Spleen (tissue), 11 donors: ENCODE results near the gene LIMA1. TPM values are rescaled to one million over a fixed set of nuclear protein-coding genes. Genes with fewer than 3 reads are reported as not detected.

Experiments
- DNase-seq: peaks from one replicate; pipeline ENCODE4 v3.0.0-alpha.2; 2020
- H3K27ac ChIP-seq, 8 donors: fragments of 200-600 bp; sonication (generic) in 7 of 8; 1 replicate in 4 of 8; 2 replicates in 4 of 8; pipeline versions ENCODE4 v1.5.0 to v1.8.0; 2016 to 2021; ENCODE audit warnings: inconsistent platforms in 4 of 8, mild to moderate bottlenecking in 4 of 8, moderate library complexity in 1 of 8
- H3K27me3 ChIP-seq, 7 donors: fragments of 200-600 bp; sonication (generic) in 6 of 7; replicated peaks in 1 of 7; 1 replicate in 4 of 7; 2 replicates in 3 of 7; pipeline versions ENCODE4 v1.5.0 to v1.8.0; 2016 to 2021; ENCODE audit warnings: inconsistent platforms in 3 of 7, mild to moderate bottlenecking in 1 of 7
- H3K36me3 ChIP-seq, 6 donors: fragments of 200-600 bp; sonication (generic) in 5 of 6; 1 replicate in 4 of 6; 2 replicates in 2 of 6; pipeline versions ENCODE4 v1.5.0 to v1.8.0; 2016 to 2021; ENCODE audit warnings: inconsistent platforms in 2 of 6
- H3K4me1 ChIP-seq, 6 donors: fragments of 200-600 bp; sonication (generic) in 5 of 6; 1 replicate in 3 of 6; 2 replicates in 3 of 6; pipeline versions ENCODE4 v1.5.0 to v1.8.0; 2016 to 2021; ENCODE audit warnings: inconsistent platforms in 3 of 6
- H3K4me3 ChIP-seq, 8 donors: fragments of 200-600 bp; sonication (generic) in 7 of 8; 1 replicate in 4 of 8; 2 replicates in 4 of 8; pipeline versions ENCODE4 v1.5.0 to v1.8.0; 2016 to 2021; ENCODE audit warnings: inconsistent platforms in 4 of 8, mild to moderate bottlenecking in 4 of 8, moderate library complexity in 2 of 8
- H3K9me3 ChIP-seq, 8 donors: fragments of 200-600 bp; sonication (generic) in 7 of 8; 1 replicate in 4 of 8; 2 replicates in 4 of 8; pipeline versions ENCODE4 v1.5.0 to v1.8.0; 2016 to 2021; ENCODE audit warnings: inconsistent platforms in 4 of 8
- POLR2A ChIP-seq, 3 donors: fragments of 450-650 bp; IDR thresholded peaks; one replicate each; pipeline ENCODE4 v1.5.1; 2017; ENCODE audit warnings: antibody characterized with exemption in 3 of 3, mild to moderate bottlenecking in 1 of 3
- POLR2AphosphoS5 ChIP-seq, 3 donors: sonication (generic); formaldehyde crosslinking; IDR thresholded peaks; one replicate each; pipeline ENCODE4 v1.5.1; 2017; ENCODE audit warnings: antibody characterized with exemption in 3 of 3
- WGBS, 5 donors: extraction: QIAGEN DNeasy Blood & Tissue Kit in 3 of 5; methylation state at CpG; one replicate each; pipeline versions ENCODE4 v1.1.5 to v1.1.7; 2013 to 2018; 5-methylcytosine and 5-hydroxymethylcytosine counted together
- intact Hi-C: fragments of 100-400 bp; cut with DNase I; formaldehyde crosslinking; loops from one replicate; pipeline ENCODE4 v1.15.0; 2023; ENCODE audit warnings: low total_unique reads
- polyA plus RNA-seq, 3 donors: library from polyadenylated mRNA; stranded (reverse); fragments of 200-250 nt; gene quantifications; one replicate each; pipeline ENCODE4 v1.2.1, GENCODE V29; 2013
- total RNA-seq, 7 donors: library from RNA; depleted of rRNA in 3 of 7; stranded (reverse); fragments of >200 nt in 3 of 7; fragmentation: NEBNext Ultra II Directional in 4 of 7; extraction: Animal tissue kit (Norgen Biotek cat#: 25700) in 4 of 7; gene quantifications; one replicate each; pipeline versions ENCODE4 v1.1.0 to v1.2.1, GENCODE V29; 2016 to 2021
- TF ChIP-seq, protein P1 (sequence below), 11 experiments: fragments of 200-600 bp in 7 of 11; fragments of 450-650 bp in 4 of 11; sonication (generic) in 4 of 11; IDR thresholded peaks in 8 of 11; conservative IDR thresholded peaks in 3 of 11; 1 replicate in 7 of 11; 2 replicates in 4 of 11; pipeline versions ENCODE4 v1.4.0 to v1.8.0; 2016 to 2021; ENCODE audit warnings: antibody characterized with exemption in 11 of 11, inconsistent platforms in 4 of 11, mild to moderate bottlenecking in 1 of 11
- donor health status: healthy with polysubstance abuse.
- donor health status: DM: no; HTN: no; CAD: no; lungs with moderate emphysema.
- donor health status: DM: no; HTN: no; CAD: no.
- donor health status: Bipolar disorder and iron deficiency.
- donor health status: healthy.
- donor health status: DM: no; HTN: no; CAD: no.
- donor health status: DM: yes; HTN: yes; CAD: no.

Gene LIMA1
- total and polyA plus RNA-seq, 10 donors, result 15.3 to 102 (median 61.2) TPM

- intact Hi-C loops, result no loop called here
- H3K9me3 ChIP-seq, result no peaks in the 10 kb centered on the region
- no peak overlapping the region for H3K4me3 ChIP-seq
- DNase-seq, result no peak
- TF ChIP-seq POLR2AphosphoS5 (IDR thresholded peaks at IDR 0.05), result no peak
- TF ChIP-seq, protein P1, sequence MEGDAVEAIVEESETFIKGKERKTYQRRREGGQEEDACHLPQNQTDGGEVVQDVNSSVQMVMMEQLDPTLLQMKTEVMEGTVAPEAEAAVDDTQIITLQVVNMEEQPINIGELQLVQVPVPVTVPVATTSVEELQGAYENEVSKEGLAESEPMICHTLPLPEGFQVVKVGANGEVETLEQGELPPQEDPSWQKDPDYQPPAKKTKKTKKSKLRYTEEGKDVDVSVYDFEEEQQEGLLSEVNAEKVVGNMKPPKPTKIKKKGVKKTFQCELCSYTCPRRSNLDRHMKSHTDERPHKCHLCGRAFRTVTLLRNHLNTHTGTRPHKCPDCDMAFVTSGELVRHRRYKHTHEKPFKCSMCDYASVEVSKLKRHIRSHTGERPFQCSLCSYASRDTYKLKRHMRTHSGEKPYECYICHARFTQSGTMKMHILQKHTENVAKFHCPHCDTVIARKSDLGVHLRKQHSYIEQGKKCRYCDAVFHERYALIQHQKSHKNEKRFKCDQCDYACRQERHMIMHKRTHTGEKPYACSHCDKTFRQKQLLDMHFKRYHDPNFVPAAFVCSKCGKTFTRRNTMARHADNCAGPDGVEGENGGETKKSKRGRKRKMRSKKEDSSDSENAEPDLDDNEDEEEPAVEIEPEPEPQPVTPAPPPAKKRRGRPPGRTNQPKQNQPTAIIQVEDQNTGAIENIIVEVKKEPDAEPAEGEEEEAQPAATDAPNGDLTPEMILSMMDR (IDR thresholded peaks at IDR 0.05 in 8 of 11, conservative IDR thresholded peaks at IDR 0.05 in 3 of 11), result no peak
- no peak for TF ChIP-seq POLR2A (IDR thresholded peaks at IDR 0.05)
- H3K4me1 ChIP-seq, result peaks cover 3 to 18% (median 14%) of the 10 kb centered on the region in 6 donors
- WGBS, 5 donors, result 71 to 86% (median 81%) methylated on average over 5 of the region's 5 CpGs
- H3K27ac ChIP-seq, result no peak overlapping the region
- H3K36me3 ChIP-seq, result peaks cover 0 to 70% (median 14%) of the 10 kb centered on the region in 6 donors
- no peaks in the 10 kb centered on the region for H3K27me3 ChIP-seq
Observed at GRCh38 chr12:50192908-50193307, 90.4 kb downstream of the LIMA1 start.

- Histone ChIP-seq H3K36me3 (peaks cover 0 to 63% (median 14%) of the 10 kb centered on the region in 6 donors), H3K27ac (no peak overlapping the region), H3K4me1 (peaks cover 3 to 25% (median 16%) of the 10 kb centered on the region in 6 donors), H3K9me3 (no peaks in the 10 kb centered on the region), H3K4me3 (no peak overlapping the region), H3K27me3 (no peaks in the 10 kb centered on the region)
- TF ChIP-seq POLR2A (IDR thresholded peaks at IDR 0.05) (no peak), POLR2AphosphoS5 (IDR thresholded peaks at IDR 0.05) (no peak)
- TF ChIP-seq, protein P1 (IDR thresholded peaks at IDR 0.05 in 8 of 11, conservative IDR thresholded peaks at IDR 0.05 in 3 of 11), result no peak
- no peak for DNase-seq
- WGBS, 5 donors, result 94 to 98% (median 95%) methylated on average over 4 of the region's 4 CpGs
- intact Hi-C loops, result no loop called here
Observed at GRCh38 chr12:50192236-50192635, 91.1 kb downstream of the LIMA1 start.

GRCh38 chr12:50190859-50191258 is 92.5 kb downstream of the LIMA1 start:
- intact Hi-C loops, result no loop called here
- no peak for DNase-seq
- H3K36me3 ChIP-seq, result peaks cover 0 to 51% (median 14%) of the 10 kb centered on the region in 6 donors
- no peaks in the 10 kb centered on the region for H3K9me3 ChIP-seq
- TF ChIP-seq, protein P1 (IDR thresholded peaks at IDR 0.05 in 8 of 11, conservative IDR thresholded peaks at IDR 0.05 in 3 of 11), result no peak
- no peak for TF ChIP-seq POLR2AphosphoS5 (IDR thresholded peaks at IDR 0.05)
- TF ChIP-seq POLR2A (IDR thresholded peaks at IDR 0.05), result no peak
- peaks cover 3 to 38% (median 23%) of the 10 kb centered on the region in 6 donors for H3K4me1 ChIP-seq
- H3K27me3 ChIP-seq, result no peaks in the 10 kb centered on the region
- H3K27ac ChIP-seq, result no peak overlapping the region
- 66 to 94% (median 72%) methylated on average over 1 of the region's 1 CpG for WGBS, 5 donors
- no peak overlapping the region for H3K4me3 ChIP-seq

- intact Hi-C loops, result no loop called here
- WGBS, 5 donors, result 67 to 76% (median 69%) methylated on average over 5 of the region's 5 CpGs
- H3K4me3 ChIP-seq, result no peak overlapping the region
- peaks cover 0 to 33% (median 8%) of the 10 kb centered on the region in 6 donors for H3K36me3 ChIP-seq
- H3K4me1 ChIP-seq, result peaks cover 7 to 46% (median 28%) of the 10 kb centered on the region in 6 donors
- H3K27me3 ChIP-seq, result no peaks in the 10 kb centered on the region
- TF ChIP-seq POLR2A (IDR thresholded peaks at IDR 0.05), result no peak
- TF ChIP-seq, protein P1 (IDR thresholded peaks at IDR 0.05 in 8 of 11, conservative IDR thresholded peaks at IDR 0.05 in 3 of 11), result no peak
- H3K9me3 ChIP-seq, result no peaks in the 10 kb centered on the region
- DNase-seq, result no peak
- H3K27ac ChIP-seq, result peak overlapping the region in 7 of 8 donors; percentile 57 to 74 (median 63)
Observed at GRCh38 chr12:50188875-50189575, 94.3 kb downstream of the LIMA1 start.
